Pancreas (tissue), 10 donors: Measurements from ENCODE around the gene TMEM74B. TPM values are rescaled to one million over a fixed set of nuclear protein-coding genes. Genes with fewer than 3 reads are reported as not detected.

Experiments used
- ATAC-seq, 4 donors: fragments of 200-7000 bp; cut with Tn5 transposase; one replicate each; pipeline versions ENCODE4 v1.8.0 to v1.9.1; 2020; ENCODE audit warnings: mild to moderate bottlenecking in 4 of 4, moderate library complexity in 4 of 4
- DNase-seq, 6 donors: peaks; one replicate each; pipeline ENCODE4 v3.0.0-alpha.2; 2020
- FAIRE-seq: peaks from 2 replicates; lab custom pipeline; 2012; peaks lifted over from hg19 to GRCh38; lab: Jason Lieb, UNC
- H3K27ac ChIP-seq, 4 donors: fragments of 200-600 bp; sonication (generic); 1 replicate in 3 of 4; 2 replicates in 1 of 4; pipeline versions ENCODE4 v1.5.0 to v1.8.0; 2020
- H3K27me3 ChIP-seq, 4 donors: fragments of 200-600 bp; one replicate each; pipeline ENCODE4 v1.8.0; 2021
- H3K36me3 ChIP-seq, 3 donors: fragments of 200-600 bp; sonication (generic) in 1 of 3; one replicate each; pipeline versions ENCODE4 v1.5.0 to v1.8.0; 2020 to 2021
- H3K4me1 ChIP-seq, 3 donors: fragments of 200-600 bp; one replicate each; pipeline ENCODE4 v1.8.0; 2021
- H3K4me3 ChIP-seq, 4 donors: fragments of 200-600 bp; sonication (generic) in 2 of 4; one replicate each; pipeline versions ENCODE4 v1.5.0 to v1.8.0; 2020 to 2021
- H3K9me3 ChIP-seq, 4 donors: fragments of 200-600 bp; one replicate each; pipeline ENCODE4 v1.8.0; 2021
- CTCF ChIP-seq, 4 donors: fragments of 200-600 bp; sonication (generic) in 3 of 4; IDR thresholded peaks; one replicate each; pipeline versions ENCODE4 v1.5.0 to v1.8.0; 2021; ENCODE audit warnings: antibody characterized with exemption in 4 of 4
- WGBS, 2 donors: extraction: QIAGEN DNeasy Blood & Tissue Kit; methylation state at CpG; one replicate each; pipeline ENCODE4 v1.1.7; 2013; 5-methylcytosine and 5-hydroxymethylcytosine counted together
- intact Hi-C, 3 donors: fragments of 100-400 bp; cut with DNase I; formaldehyde crosslinking; loops; one replicate each; pipeline versions ENCODE4 v1.11.1 to v1.14.2; 2022
- polyA plus RNA-seq, 2 donors: library from polyadenylated mRNA; stranded (reverse); fragments of 200-250 nt; gene quantifications; one replicate each; pipeline ENCODE4 v1.2.3, GENCODE V29; 2013
- total RNA-seq, 6 donors: library from RNA; stranded (reverse); fragmentation: NEBNext Ultra II Directional in 4 of 6; extraction: Animal tissue kit (Norgen Biotek cat#: 25700) in 4 of 6; gene quantifications; one replicate each; pipeline versions ENCODE4 v1.2.1 to v1.2.4, GENCODE V29; 2021 to 2023
- donor health status: healthy with polysubstance abuse.
- donor health status: DM: no; HTN: no; CAD: no; lungs with moderate emphysema.
- donor health status: DM: no; HTN: no; CAD: no.
- donor health status: control.
- donor health status: control.
- donor health status: Bipolar disorder and iron deficiency.
- donor health status: DM: yes; HTN: yes; CAD: no.
- donor health status: DM: no; HTN: no; CAD: no.
- donor health status: DM: no; HTN: no; CAD: no.
- donor health status: DM: yes; HTN: yes; CAD: no.

TMEM74B gene
- total and polyA plus RNA-seq, 8 donors = 0.22 to 15.3 (median 0.76) TPM

GRCh38 chr20:1182106-1182505 is 2.7 kb downstream of the TMEM74B start:
- WGBS, 2 donors = 49 to 65% methylated on average over 4 of the region's 4 CpGs
- DNase-seq (no peak), FAIRE-seq (no peak), ATAC-seq (no peak)
- Histone ChIP-seq H3K36me3 (no peaks in the 10 kb centered on the region), H3K27me3 (peaks cover 0 to 4% (median 0%) of the 10 kb centered on the region in 4 donors), H3K9me3 (no peaks in the 10 kb centered on the region), H3K4me3 (no peak overlapping the region), H3K4me1 (no peaks in the 10 kb centered on the region), H3K27ac (no peak overlapping the region)
- TF ChIP-seq CTCF (IDR thresholded peaks at IDR 0.05) = no peak
- intact Hi-C loops = no loop called here

- no peak overlapping the region for H3K27ac ChIP-seq
- H3K4me3 ChIP-seq = no peak overlapping the region
- no peak for ATAC-seq
- no peaks in the 10 kb centered on the region for H3K4me1 ChIP-seq
- intact Hi-C loops = no loop called here
- no peaks in the 10 kb centered on the region for H3K36me3 ChIP-seq
- peak in 1 of 6 donors; percentile 63 for DNase-seq
- peaks cover 0 to 4% (median 0%) of the 10 kb centered on the region in 4 donors for H3K27me3 ChIP-seq
- FAIRE-seq = no peak
- no peak for TF ChIP-seq CTCF (IDR thresholded peaks at IDR 0.05)
- no peaks in the 10 kb centered on the region for H3K9me3 ChIP-seq
- 92 to 93% methylated on average over 27 of the region's 27 CpGs for WGBS, 2 donors
These were observed 3.8 kb downstream of the TMEM74B start for GRCh38 chr20:1180949-1181348.

GRCh38 chr20:1178623-1179022 is 6.2 kb downstream of the TMEM74B start:
- 92 to 93% methylated on average over 3 of the region's 3 CpGs for WGBS, 2 donors
- FAIRE-seq = no peak

GRCh38 chr20:1178103-1178502 is 6.7 kb downstream of the TMEM74B start:
- H3K27me3 ChIP-seq = no peaks in the 10 kb centered on the region
- H3K4me1 ChIP-seq = no peaks in the 10 kb centered on the region
- no peaks in the 10 kb centered on the region for H3K36me3 ChIP-seq
- H3K9me3 ChIP-seq = no peaks in the 10 kb centered on the region
- intact Hi-C loops = no loop called here
- DNase-seq (no peak), ATAC-seq (no peak), FAIRE-seq (no peak)
- 75 to 78% methylated on average over 3 of the region's 3 CpGs for WGBS, 2 donors
- H3K4me3 ChIP-seq = no peak overlapping the region
- H3K27ac ChIP-seq = no peak overlapping the region
- no peak for TF ChIP-seq CTCF (IDR thresholded peaks at IDR 0.05)

More at GRCh38 chr20:1178623-1179022, 6.2 kb downstream of the TMEM74B start:
- Histone ChIP-seq H3K9me3 (no peaks in the 10 kb centered on the region), H3K36me3 (no peaks in the 10 kb centered on the region), H3K27ac (no peak overlapping the region), H3K4me3 (no peak overlapping the region), H3K4me1 (no peaks in the 10 kb centered on the region), H3K27me3 (no peaks in the 10 kb centered on the region)
- intact Hi-C loops = no loop called here
- no peak for DNase-seq
- ATAC-seq = no peak
- no peak for TF ChIP-seq CTCF (IDR thresholded peaks at IDR 0.05)

GRCh38 chr20:1177680-1178079 is 7.1 kb downstream of the TMEM74B start:
- 90 to 91% methylated on average over 5 of the region's 5 CpGs for WGBS, 2 donors
- no peaks in the 10 kb centered on the region for H3K27me3 ChIP-seq
- no peaks in the 10 kb centered on the region for H3K9me3 ChIP-seq
- no peak for FAIRE-seq
- TF ChIP-seq CTCF (IDR thresholded peaks at IDR 0.05) = no peak
- no peak for DNase-seq
- ATAC-seq = no peak
- no peak overlapping the region for H3K27ac ChIP-seq
- H3K4me3 ChIP-seq = no peak overlapping the region
- intact Hi-C loops = no loop called here
- H3K36me3 ChIP-seq = no peaks in the 10 kb centered on the region
- no peaks in the 10 kb centered on the region for H3K4me1 ChIP-seq
